Fibroblast of lung (primary cell): ENCODE data around the gene PEX14.

Experiments
- CTCF ChIP-seq, 2 donors: IDR thresholded peaks in 1 of 2; conservative IDR thresholded peaks in 1 of 2; 1 replicate in 1 of 2; 2 replicates in 1 of 2; pipeline ENCODE4 v1.5.1; 2011 to 2012; ENCODE audit warnings: low read length in 2 of 2, control low read depth in 1 of 2, inconsistent platforms in 1 of 2, low read depth in 1 of 2, mild to moderate bottlenecking in 1 of 2
- EZH2 ChIP-seq: IDR thresholded peaks from 2 replicates; pipeline ENCODE4 v1.5.1; 2012; ENCODE audit warnings: low read length, control low read depth, mild to moderate bottlenecking; ENCODE audit errors: missing control alignments

GRCh38 chr1:10549904-10550664 lies 75.3 kb downstream of the PEX14 start:
- TF ChIP-seq CTCF (conservative IDR thresholded peaks at IDR 0.05 in 1 of 2, IDR thresholded peaks at IDR 0.05 in 1 of 2; ENCODE audit: low read depth in 1 of 2, low read length in 2 of 2) (no peak), EZH2 (no peak)
